Activated T-cell treated with anti-CD3 and anti-CD28 coated beads for 24 hours (primary cell): Measurements from ENCODE around the gene EDC4.

ENCODE experiments used
- DNase-seq: peaks from one replicate; pipeline ENCODE4 v3.0.0-alpha.2; 2020; ENCODE audit warnings: low read depth

EDC4 gene

DNA sequence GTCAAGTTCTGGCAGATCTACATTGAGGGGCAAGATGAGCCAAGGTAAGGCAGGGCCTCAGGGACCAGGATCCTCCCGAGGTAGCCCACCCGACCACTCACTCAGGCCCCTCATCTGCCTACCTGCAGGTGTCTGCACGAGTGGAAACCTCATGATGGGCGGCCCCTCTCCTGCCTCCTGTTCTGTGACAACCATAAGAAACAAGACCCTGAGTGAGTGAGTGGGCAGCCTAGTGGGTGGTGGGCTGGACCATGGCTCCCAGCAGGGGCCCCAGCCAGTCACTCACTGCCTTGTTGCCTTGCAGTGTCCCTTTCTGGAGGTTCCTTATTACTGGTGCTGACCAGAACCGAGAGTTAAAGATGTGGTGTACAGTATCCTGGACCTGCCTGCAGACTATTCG, 5.4 kb downstream of the EDC4 start:
- DNase-seq, result no peak

DNA sequence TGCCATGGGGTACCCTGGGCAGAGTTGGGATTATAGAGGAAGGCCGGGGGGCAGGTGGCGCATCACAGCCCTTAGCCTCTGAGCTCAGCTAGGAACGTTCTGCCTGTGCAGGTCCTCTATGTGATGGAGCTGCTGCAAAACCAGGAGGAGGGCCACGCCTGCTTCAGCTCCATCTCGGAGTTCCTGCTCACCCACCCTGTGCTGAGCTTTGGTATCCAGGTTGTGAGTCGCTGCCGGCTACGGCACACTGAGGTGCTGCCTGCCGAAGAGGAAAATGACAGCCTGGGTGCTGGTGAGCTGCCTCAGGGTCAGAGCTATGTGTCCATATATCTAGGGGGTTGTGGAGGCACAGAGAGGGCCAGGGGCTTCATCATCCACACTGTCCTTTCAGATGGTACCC, 6.0 kb downstream of the EDC4 start:
- DNase-seq, result no peak

DNA sequence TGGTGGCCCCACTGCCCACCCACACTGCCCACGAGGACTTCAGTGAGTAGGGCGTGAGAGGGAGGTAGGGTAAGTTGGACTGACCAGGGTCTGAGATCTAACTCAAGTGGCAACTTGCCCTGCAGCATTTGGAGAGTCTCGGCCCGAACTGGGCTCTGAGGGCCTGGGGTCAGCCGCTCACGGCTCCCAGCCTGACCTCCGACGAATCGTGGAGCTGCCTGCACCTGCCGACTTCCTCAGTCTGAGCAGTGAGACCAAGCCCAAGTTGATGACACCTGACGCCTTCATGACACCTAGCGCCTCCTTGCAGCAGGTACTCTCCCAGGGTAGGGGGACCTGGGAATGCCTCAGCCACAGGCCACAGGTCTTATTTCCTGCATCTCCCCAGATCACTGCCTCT, 6.6 kb downstream of the EDC4 start:
- DNase-seq, result no peak

DNA sequence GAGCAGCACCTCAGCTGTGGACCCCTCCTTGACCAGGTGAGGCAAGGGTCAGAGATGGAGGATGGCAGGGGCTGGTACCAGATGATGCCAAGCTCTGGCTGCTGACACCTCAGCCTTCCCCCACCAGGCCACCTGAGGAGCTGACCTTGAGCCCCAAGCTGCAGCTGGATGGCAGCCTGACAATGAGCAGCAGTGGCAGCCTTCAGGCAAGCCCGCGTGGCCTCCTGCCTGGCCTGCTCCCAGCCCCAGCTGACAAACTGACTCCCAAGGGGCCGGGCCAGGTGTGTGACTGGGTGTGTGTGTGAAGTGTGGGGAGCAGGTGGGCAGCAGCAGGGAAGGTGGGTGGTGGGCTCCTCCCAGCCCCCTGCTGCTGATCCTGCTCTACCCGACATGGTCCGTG, 7.1 kb downstream of the EDC4 start:
- DNase-seq, result no peak

DNA sequence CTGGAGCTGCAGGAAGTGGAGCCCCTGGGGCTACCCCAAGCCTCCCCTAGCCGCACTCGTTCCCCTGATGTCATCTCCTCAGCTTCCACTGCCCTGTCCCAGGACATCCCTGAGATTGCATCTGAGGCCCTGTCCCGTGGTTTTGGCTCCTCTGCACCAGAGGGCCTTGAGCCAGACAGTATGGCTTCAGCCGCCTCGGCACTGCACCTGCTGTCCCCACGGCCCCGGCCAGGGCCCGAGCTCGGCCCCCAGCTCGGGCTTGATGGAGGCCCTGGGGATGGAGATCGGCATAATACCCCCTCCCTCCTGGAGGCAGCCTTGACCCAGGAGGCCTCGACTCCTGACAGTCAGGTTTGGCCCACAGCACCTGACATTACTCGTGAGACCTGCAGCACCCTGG, 7.7 kb downstream of the EDC4 start:
- no peak for DNase-seq

DNA sequence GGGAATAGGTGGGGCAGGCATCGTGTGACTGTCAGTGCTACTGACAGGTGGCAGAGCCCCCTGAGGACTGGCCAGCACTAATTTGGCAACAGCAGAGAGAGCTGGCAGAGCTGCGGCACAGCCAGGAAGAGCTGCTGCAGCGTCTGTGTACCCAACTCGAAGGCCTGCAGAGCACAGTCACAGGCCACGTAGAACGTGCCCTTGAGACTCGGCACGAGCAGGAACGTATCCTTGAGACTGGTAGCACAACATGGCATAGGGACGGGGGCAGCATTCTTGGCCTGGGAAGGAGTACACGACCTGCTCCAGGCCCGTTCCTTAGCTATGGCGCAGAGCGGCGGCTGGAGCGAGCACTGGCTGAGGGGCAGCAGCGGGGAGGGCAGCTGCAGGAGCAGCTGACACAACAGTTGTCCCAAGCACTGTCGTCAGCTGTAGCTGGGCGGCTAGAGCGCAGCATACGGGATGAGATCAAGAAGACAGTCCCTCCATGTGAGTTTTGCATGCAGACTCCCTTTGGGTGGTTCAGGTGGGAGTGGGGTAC, 8.8 kb downstream of the EDC4 start:
- no peak for DNase-seq

DNA sequence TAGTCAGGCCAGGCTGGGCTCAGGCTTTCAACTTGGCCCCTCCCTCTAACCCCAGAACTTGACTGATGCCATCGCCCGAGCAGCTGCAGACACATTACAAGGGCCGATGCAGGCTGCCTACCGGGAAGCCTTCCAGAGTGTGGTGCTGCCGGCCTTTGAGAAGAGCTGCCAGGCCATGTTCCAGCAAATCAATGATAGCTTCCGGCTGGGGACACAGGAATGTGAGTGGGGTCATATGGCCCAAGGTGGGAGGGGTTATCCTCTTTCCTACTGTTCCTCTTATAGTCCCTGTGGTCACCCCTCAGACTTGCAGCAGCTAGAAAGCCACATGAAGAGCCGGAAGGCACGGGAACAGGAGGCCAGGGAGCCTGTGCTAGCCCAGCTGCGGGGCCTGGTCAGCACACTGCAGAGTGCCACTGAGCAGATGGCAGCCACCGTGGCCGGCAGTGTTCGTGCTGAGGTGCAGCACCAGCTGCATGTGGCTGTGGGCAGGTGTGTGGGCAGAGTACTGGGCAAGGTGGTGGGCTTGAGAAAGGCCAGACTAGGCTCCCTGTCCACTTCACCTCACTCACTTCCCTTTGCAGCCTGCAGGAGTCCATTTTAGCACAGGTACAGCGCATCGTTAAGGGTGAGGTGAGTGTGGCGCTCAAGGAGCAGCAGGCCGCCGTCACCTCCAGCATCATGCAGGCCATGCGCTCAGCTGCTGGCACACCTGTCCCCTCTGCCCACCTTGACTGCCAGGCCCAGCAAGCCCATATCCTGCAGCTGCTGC, 9.7 kb downstream of the EDC4 start:
- DNase-seq, result no peak

DNA sequence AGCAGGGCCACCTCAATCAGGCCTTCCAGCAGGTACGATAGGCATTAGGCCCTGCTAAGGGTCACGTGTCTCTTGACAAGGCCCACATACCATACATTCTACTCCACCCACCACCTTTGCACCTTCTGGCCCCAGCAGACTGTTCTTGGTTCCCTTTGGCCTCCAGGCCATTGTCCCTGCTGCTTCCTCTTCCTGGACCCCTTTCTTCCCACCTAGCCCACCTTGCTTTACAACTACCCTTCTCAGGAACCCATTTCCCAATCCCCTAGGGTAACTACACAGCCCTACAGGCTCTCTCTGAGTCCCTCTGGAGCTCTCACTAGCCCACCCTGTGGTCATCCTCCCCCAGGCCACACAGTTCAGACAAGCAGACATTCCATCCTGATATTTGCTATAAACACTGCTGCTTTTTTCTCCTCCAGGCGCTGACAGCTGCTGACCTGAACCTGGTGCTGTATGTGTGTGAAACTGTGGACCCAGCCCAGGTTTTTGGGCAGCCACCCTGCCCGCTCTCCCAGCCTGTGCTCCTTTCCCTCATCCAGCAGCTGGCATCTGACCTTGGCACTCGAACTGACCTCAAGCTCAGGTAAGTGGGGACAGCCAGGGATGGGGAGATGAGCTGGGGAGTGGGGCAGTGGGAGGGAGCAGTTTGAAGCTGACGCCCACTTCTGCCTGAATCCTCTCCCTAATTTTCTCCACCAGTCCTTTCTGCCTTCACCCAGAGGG, 10.5 kb downstream of the EDC4 start:
- no peak for DNase-seq

DNA sequence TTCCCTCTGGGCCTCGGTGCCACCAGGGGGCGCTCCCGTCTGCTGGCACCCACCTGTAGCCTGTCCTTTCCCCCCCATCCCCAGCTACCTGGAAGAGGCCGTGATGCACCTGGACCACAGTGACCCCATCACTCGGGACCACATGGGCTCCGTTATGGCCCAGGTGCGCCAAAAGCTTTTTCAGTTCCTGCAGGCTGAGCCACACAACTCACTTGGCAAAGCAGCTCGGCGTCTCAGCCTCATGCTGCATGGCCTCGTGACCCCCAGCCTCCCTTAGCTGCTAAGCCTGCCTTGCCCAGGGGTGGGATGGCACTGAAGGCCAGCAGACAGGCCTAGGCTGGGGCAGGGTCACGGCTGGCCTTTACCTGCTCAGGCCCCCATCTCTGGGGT, 11.0 kb downstream of the EDC4 start:
- peak; percentile 63 for DNase-seq

DNA sequence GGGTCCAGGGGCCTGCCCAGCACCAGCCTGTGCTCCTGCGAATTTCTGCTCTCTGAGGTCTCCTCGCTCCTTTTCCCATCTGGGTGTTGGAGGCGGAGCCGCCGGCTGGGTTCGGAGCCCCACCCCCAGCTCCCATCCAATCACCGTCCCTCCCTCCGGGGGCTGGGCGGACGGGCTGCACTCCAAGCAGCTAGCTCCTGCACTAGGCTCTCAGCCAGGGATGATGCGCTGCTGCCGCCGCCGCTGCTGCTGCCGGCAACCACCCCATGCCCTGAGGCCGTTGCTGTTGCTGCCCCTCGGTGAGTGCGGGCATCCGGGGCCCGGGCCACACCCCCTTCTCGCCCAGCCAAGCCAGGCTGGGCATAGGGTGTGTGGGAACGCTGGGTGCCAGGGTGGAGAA, 11.8 kb downstream of the EDC4 start, which contains the start of gene NRN1L:
Gene NRN1L, plus strand, starts transcription at position 202 of the 400 bp plus-strand sequence. Its CDS starts 19 bp downstream, at position 221.
- DNase-seq, result no peak

DNA sequence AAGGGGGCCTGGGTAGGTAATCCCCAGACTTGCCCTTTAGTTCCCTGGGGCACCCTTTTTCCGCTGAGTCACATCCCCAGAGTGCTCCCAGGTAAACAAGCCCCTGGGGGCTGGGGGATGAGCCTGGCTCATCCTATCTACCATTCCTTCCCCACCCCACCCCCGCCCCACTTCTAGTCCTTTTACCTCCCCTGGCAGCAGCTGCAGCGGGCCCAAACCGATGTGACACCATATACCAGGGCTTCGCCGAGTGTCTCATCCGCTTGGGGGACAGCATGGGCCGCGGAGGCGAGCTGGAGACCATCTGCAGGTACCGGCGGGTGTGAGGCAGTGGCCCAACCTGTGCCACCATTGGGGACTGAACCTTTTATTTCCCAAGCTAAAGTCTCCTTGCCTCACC, 12.7 kb downstream of the EDC4 start:
- DNase-seq, result no peak

DNA sequence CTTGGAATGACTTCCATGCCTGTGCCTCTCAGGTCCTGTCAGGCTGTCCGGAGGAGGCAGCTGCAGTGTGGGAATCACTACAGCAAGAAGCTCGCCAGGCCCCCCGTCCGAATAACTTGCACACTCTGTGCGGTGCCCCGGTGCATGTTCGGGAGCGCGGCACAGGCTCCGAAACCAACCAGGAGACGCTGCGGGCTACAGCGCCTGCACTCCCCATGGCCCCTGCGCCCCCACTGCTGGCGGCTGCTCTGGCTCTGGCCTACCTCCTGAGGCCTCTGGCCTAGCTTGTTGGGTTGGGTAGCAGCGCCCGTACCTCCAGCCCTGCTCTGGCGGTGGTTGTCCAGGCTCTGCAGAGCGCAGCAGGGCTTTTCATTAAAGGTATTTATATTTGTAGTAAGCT, 13.1 kb downstream of the EDC4 start:
- DNase-seq, result no peak

DNA sequence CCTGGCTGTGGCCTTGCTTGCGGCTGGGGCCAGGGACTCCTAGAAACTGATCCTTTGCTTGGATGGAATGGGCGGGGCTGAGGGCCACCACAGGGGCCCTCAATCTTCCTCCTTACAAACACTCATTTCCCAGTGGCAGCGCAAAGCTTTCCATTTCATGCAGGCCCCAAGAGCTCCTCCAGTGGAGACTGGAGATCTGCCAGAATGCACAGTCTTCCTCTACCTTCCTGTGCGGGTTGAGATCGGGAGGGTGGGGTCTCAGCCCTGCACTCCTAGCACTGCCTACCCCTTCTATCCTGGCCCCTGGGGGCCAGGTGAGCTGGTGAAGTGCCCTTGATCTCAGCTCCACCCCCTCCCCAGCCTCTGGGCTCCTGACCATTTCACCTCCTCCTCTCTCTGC, 13.5 kb downstream of the EDC4 start:
- no peak for DNase-seq

DNA sequence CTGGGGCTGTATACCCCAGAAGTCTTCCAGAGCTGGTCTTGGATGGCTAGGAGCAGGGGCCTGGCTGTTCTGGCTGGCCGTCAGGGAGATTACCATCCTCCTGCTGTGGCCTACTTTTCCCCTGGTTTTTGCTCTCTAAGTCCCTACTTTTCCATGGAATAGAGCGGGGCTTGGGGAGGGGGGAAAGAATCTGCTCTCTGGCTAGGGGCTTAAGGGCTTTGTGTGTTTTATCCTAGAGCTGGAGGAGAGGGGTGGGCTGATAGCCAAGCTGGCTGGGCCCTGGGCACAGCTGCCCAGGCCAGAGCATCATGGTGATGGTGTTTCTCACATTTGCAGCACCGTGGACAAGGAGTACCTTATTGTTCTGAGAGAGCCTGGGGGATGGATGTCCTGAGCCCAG, 15.5 kb downstream of the EDC4 start:
- no peak for DNase-seq

DNA sequence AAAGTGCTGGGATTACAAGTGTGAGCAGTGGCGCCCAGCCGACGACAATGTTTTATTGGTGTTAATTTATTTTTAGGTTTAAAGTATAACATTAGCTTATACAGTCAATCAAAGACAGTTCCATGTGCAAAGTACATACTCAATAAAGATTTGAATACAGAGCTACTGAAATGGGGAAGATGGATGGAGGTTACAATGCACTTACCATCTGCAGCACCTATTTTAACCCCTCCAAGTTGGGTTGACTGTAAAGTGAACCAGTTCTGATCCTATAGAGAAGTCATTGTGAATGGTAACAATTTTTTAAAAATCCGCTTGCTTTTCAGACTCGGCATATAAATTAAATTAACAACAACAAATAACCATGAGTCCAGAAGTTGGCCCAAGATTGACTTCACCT, 19.5 kb downstream of the EDC4 start:
- no peak for DNase-seq

DNA sequence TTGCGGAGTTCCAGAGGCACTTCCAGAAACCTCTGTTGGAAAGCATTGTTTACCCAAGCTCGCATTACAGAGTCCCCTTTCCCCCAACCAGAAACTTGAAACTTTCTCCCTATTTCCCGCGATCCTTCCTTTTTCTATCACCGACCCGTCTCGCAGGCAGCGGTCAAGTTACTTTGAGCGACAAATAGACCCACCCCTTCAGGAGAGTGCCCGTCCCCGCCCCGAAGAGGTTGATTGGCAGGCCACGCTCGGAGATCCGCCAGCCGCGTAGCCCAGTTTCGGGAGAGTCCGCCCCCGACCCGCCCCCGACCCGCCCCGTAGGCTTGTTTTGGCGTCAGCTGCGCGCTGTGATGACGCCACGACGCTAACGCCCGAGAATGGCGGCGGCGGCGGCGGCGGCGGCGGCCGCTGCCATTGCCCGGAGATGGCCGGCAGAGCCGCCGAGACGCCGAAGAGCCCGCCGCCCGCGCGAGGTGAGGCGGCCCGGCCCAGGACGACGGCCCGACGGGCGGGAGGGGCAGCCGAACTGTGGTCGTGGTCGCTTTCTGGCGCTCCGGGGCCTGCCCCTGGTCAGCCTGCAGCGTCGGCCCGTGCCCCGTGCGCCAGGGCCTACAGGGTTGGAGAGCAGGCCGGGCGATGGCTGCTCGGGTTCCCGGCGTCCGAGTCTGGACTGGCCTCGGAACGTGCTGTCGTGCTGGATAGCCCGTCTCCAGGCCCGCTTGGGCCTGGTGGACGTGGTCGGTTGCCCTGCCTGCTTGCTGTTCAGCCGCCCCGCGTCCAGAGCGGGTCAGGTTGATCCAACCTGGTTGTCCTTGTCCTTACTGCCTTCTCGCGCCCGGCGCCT, 20.3 kb downstream of the EDC4 start, which contains the start of gene PSKH1:
Gene PSKH1, plus strand, starts transcription at position 356 of the 844 bp plus-strand sequence. CDS start 15,496 bp downstream, outside the sequence.
- peak; percentile 91 for DNase-seq

DNA sequence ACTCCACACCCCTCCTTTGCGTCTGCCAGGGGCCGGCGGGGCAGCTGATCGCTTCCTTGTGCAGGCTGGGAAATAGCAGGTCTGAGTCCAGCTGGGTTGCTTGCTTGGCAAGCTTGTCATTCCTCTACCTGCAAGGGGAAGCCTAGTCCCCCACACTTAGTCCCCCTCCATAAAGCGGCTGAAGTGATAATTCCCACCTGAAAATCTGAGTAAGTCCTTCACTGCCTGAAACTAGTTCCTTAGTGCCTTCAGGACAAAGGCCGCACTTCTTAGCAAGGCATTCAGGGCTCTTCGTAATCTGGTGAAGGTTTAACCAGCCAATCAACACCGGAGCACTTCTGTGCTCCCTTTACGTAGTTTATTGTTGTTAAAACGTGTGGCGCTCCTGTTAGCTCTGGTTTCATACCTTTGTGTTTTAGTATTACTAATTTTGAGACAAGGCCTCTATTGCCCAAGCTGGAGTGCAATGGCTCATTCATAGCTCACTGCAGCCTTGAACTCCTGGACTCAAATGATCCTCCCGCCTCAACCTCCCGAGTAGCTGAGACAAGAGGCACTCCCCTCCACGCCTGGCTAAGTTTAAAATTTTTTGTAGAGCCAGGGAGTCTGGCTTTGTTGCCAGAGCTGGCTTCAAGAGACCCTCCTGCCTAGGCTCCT, 21.0 kb downstream of the EDC4 start:
- DNase-seq, result no peak

DNA sequence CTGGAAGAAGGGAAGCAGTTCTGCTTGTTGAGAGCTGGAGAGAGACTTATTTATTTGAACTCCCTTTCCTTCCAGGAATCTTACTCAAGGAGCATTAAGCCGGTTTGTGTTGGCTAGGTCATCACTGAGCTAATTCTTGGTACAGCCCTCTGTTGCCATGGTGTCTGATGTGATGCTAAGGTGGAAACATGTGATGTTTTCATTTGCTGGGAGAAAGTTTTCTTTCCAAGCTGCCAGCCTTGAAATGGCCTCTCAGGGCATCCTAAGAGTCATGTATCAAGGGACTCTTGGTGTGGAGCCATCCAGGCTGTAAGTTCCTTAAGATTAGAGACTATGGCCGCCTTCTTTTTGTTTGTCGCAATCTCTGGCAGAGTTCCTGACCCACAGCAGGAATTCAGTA, 24.4 kb downstream of the EDC4 start:
- no peak for DNase-seq

DNA sequence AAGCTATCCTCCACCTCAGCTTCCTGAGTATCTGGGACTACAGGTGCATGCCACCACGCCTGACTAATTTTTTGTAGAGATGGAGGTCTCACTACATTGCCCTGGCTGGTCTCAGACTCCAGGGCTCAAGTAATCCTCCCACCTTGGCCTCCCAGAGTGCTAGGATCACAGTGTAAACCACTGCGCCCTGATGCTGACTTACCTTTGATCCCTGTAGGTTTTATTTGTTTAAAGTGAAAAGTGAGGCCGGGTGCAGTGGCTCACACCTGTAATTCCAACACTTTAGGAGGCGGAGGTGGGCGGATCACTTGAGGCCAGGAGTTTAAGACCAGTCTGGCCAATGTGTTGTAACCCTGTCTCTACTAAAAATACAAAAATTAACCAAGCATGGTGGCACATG, 28.9 kb downstream of the EDC4 start:
- DNase-seq, result no peak

DNA sequence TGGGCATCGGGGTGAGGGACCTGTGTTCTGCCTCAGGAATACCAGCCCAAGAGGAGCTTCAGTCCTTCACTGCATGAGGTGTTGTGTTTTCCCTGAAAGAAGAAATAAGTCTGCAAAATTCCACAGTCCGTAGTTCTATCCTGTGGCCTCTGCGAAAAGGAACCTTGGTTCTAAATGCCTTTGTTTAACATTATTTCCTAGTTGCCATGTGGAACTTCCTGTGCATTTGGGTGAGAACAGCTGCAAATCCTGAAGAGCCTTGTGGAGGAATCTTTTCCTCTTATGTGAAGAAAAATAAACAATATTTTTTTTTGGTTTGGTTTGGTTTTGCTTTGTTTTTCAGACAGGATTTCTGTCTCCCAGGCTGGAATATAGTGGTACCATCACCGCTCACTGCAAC, 30.0 kb downstream of the EDC4 start:
- DNase-seq, result no peak

DNA sequence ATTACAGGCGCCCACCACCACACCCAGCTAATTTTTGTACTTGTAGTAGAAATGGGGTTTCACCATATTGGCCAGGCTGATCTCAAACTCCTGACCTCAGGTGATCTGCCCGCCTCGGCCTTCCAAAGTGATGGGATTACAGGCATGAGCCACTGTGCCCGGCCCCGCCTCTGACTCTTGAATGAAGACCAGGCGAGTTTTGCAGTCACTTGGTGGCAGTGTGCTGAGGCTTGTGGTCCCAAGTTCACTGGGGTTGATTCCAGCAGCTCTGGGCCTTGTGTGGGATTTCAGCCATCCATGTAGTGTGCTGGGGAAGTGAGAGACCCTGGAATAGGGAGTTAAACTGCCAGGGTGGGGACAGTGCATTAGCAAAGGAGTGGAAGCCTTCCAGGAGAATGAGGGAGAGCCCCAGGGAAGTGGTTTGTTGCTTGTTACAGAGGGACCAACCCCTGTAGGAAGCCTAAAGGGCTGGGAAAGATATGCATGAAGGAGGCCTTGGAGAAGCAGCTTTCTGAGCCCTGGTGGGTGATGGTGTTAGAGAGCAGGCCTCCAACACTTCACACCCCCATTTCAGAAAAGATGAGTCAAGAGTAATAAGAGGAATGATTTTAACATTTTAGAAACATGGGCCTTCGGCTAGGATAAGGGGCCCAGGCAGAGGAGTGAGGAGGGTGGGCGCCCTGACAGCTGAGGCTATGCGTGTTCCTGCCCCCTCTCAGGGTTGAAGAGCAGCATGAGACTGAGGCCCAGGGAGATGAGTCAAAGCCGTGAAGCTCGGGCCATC, 34.7 kb downstream of the EDC4 start:
- DNase-seq, result no peak
